HT-29 (cell line): ENCODE results near the gene LRP1. TPM values are rescaled to one million over a fixed set of nuclear protein-coding genes. Genes with fewer than 3 reads are reported as not detected.

Experiments
- DNase-seq: peaks from one replicate; pipeline ENCODE4 v3.0.0-alpha.2; 2015; ENCODE audit warnings: low spot score
- total RNA-seq: library from RNA; depleted of rRNA; stranded (reverse); fragments of >200 nt; shearing (Covaris generic); gene quantifications from 2 replicates; pipeline ENCODE4 v1.2.3, GENCODE V29; 2014

Gene LRP1
- total RNA-seq, 1 experiment from 2014 or later = 25.2 TPM

DNA sequence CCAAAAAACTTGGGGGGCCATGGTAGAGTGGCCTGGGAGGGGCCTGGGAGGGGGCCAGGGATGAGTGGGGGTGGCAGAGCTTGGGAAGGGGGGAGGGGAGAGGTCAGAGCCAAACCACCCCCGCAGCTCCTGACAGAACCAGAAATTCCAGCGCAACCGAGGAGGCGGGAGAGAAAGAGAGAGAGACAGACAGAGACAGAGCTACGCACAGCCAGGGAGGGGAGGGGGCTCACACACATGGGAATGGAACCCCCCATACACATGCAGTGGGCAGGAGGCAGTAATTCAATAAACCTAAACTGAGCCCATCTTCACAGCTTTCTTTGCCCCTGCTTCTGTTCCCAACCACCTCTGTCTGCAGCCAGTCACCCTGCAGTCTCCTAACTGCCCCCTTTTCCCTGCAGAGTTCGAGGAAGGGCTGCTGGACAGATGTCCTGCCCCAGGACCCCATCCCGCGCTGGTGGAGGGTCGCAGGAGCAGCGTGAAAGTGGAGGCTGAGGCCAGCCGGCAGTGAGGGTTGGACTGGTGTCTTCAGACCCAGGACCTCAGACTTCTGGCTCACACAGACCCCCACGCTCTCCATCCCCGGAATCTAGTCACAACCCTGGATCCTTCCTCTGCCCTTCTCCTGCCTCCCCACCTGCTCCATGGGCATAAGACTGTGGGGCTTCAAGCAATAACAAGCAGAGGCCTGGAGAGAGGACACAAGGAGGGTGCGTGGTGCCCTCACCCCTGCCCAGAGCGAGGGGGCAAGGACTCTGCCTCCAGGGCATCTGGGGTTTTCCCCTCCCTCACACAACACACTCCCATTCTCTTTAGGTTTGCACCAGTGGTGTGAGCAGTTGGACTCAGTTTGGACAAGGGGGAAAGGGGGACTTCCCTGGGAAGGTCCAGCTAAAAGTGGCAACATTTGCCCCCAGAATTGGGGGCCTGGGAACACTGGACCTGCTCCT is 33.8 kb upstream of the LRP1 start:
- no peak for DNase-seq

DNA sequence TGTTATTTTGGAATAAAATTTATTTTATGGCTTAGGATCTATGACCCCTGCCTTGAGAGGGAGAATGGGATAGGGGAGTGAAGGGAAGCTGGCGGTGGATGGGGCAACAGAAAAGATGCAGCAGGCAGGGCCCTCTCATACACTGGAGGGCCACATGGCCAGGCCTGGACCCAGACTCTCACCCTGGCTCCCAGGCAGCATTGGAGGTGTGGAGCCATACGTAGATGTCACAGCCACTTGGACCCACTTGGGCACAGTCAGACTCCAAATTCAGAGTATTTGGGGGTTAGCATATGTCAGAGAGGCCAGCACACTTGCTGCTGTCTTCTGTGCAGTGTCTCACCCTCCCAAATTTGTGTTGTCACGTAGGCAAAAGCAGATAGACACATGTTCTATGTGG is 32.8 kb upstream of the LRP1 start:
- DNase-seq = no peak

DNA sequence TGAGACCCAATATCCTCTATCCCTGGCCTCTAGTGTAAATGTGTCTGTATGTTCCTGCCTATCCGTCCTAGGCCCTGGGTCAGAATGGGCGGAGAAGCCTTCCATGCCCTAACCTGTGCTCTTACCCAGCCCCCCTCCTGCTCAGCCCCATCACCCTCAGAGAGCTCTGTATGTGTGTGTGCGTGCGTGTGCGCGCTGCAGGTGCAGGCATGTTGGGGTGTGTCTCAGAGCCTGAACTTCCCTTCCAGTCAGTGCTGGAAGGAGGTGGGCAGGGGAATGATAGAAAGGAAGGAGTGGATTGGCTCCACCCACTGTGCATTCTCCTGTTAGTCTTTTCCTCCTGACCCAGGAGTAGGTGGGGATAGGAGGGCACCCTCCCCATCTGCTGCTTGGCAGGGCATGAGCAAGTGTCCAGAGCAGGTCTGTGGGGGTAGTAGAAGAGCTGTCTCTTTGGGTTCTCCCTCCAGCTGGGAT is 32.1 kb upstream of the LRP1 start:
- DNase-seq = peak; percentile 48

DNA sequence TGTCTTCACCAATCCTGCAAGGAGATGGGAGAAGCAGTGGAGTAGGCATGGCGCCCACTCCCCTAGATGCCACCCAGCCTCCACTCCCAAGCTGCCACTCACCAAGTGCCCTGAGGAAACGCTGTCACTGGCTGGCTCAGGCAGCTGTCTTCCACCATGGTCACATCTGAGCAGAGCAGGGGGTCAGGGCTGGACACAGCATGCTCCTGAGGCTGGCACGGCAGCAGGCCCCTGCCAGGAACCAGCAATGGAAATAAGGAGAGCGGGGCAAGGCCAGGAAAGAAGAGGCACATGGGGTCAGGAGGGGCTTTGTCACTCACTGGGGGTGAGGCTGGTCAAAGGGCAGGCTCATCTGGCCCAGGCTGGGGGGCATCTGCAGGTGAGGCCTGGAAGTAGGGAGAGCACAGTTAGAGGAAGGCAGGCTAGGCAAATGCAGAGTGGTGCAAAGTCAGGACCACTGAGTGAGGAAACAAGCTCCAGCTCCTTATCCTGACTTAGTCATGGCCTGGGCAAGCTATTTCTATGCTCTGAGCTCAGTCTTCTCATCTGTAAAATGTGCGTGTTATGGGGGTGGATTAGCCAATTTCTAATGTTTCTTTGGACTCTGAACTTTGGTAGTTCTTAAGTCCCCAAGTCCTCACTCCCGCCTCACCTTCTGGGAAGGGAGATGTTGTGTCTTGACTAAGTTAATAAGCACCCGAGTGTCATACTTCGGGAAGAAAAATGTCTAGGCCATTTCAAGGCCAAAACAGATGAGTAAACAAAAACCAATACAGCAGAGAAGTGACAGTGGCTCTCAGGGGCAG is 31.3 kb upstream of the LRP1 start:
- DNase-seq = no peak

DNA sequence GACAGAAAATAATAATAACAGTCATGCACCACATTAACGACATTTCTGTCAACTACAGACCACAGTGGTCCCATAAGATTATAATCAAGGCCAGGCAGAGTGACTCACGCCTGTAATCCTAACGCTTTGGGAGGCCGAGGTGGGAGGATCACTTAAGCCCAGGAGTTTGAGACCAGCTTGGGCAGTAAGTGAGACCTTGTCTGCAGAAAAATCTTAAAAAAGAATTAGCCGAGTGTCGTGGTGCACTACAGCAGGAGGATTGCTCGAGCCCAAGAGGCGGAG is 30.8 kb upstream of the LRP1 start:
- DNase-seq = no peak

DNA sequence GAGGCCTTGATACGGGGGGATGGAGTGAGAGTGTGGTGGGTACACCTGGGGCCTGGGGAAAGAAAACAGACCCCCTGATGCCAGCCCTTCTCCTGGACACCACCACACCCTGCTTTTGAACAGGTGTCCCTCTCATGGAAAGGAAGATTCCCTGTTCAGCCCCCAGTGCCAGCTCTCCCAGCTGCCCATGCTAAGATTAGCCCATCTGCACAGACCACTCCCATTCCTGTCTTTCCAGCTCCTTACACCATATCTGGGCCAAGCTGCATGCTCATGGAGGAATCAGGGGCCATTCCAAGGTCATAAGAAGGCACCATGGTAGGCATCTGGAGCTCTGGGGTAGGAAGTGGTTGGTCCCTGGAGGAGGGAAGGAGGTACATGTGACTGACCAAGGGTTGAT is 29.7 kb upstream of the LRP1 start:
- no peak for DNase-seq

DNA sequence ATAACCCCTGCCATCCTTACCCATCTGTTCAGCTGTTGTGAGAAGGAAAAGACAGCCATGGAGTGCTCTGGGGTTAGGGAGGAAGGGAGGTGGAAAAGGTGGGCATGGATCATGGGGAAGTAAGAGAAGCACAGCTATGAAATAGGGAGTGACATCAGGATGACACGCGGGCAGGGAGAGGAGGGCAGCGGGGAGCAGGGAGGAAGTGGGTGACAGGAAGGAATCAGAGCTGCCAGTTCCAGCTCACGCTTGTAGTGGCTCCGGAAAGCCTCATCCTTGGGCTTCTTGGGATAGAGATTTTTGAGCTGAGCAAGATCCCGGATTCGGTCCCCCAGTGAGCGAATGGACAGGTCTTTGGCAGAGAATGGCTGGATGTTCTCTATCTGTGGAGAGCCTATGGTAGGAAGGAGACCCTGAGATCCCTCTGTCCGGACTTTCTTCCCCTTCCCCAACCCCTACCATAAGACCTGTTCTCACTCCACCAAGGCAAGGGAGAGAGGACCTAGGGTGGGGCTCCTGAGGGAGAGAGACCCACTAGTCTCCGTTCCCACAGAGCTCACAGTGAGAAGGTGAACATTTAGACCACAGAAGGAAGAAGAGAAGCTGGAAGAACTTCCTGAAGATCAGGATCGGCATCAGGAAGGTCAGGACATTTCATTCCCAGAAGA is 29.1 kb upstream of the LRP1 start:
- DNase-seq = no peak

DNA sequence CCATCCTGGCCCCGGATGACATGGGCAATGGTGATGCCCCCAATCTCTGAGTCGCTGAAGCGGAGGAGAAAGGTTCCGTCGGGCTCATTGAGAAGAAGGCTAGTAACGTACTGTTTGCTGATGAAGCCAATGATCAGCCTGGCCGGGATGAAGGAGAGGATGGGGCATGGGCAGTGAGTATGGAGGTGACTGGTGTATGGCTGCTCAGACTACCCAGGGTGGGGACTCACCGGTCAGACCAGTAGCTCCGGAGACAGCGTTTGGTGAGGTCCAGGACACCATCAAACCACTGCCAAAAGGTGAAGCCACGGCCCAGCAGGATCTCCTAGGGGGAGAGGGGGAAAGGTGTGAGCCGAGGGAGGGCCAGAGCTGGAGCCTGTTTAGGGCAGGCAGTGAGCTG is 28.5 kb upstream of the LRP1 start:
- DNase-seq = no peak

DNA sequence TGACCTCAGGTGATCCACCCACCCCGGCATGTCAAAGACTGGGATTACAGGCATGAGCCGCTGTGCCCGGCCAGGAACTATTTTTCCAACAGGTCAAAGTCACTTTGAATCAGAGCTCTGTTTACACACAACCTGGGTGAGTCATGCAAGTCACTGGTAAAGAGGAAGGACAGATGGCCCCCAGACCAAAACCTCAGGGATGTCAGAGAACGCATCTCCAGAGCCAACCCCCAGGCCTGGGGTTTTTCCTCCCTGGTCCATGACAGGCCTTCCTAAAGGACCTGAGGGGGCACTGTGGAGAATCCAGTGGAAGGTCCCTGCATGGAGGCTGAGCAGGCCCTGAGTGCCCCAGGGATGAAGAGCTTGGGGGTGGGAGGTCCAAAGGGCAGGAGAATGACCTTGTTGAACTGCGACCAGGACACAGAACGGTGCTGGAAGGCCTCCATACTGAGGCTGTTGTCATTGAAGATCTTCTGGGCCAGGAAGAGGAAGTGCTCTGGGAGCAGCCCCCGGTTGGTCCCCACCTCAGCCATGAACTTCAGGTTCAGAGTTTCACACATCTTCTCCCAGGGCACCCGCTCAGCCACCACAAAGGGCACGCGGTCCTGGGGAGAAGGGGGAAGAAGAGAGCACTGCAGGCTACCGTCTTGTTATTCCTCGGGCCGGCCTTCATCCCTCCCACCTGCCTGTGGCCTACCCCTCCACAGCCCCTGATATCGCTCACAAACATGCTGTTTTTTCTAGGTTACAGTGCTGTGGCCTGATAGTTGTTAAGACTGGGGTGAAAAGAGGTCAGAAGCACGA is 26.2 kb upstream of the LRP1 start:
- DNase-seq = peak; percentile 72

DNA sequence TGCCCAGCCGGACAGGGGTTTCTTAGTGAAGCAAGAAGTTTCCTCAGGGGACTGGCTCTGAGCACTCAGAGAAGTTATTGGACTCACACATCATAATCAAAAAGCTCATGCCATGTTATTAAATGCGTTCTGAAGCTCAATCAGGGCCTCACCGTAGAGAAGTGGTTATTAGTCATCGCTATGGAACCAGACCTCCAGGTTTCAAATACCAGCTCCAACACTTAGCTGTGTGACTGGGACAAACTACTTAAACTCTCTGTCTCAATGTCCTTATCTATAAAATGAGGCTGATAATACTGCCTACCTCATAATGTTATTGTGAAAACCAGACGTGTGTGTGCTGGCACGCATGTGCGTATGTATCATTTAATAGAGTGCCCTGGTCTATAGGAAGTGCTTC is 24.4 kb upstream of the LRP1 start:
- DNase-seq = no peak

DNA sequence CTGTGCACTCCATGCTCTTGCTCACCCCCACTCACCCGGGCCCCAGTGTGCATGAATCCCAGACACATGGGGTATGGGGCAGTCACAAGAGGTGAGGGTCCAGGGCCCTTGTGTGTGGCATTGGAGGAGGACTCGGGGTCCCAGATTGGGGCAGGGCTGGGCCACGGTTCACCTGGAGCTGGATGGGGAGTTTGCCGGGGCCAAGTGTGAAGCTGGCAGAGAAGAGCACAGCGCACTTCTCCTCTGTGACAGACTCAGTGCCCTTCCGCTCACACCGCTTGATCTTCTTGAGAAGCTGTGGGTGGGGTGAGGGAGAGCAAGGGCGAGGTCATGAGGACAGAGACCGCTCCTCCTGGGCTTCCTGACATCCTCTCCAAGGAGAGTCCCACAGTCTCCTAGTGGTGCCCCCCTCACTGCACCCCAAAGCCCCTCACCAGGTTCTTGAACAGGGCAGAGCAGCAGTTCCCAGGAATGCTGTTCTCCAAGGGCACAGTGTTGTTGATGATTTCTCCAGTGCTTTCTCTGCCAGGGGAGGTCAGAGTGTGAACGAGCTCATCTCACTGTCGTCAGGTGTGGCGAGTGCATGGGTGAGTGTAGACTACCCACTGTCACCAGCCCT is 23.9 kb upstream of the LRP1 start:
- no peak for DNase-seq

DNA sequence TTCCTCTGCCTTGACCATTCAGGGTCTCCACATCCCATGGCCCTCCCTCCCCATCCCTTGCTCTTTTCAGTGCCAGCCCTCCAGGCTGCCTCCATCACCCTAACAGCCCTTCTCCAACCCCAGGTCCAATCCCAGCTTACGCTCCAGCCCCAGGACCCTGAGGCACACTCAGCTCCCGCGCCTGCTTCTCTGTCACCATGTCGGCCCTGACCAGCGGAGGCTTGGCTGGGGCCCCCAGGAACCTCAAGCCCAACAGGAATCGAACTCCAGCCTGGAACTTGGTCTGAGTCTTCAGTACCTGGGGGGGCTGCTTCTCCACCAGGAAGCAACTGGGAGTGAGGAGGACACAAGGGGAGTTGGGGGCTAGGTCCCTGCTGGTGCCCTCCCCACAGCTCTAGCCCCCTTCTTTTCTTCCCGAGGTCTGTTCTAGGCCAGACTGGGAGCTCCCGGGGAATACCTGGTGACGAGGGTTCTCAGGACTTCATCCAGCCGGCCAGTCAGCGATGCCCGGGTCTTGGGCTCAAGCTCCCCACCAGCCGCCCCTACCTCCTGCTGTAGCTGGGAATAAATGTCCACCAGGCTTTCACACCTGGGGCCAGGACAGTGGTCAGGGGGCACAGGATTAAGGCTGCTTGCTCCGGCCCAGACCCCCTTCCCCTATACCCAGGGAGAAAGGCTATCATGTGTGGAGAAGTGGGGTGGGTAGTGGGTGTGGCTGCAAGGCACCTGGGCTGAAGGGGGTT is 23.1 kb upstream of the LRP1 start:
- DNase-seq = no peak

DNA sequence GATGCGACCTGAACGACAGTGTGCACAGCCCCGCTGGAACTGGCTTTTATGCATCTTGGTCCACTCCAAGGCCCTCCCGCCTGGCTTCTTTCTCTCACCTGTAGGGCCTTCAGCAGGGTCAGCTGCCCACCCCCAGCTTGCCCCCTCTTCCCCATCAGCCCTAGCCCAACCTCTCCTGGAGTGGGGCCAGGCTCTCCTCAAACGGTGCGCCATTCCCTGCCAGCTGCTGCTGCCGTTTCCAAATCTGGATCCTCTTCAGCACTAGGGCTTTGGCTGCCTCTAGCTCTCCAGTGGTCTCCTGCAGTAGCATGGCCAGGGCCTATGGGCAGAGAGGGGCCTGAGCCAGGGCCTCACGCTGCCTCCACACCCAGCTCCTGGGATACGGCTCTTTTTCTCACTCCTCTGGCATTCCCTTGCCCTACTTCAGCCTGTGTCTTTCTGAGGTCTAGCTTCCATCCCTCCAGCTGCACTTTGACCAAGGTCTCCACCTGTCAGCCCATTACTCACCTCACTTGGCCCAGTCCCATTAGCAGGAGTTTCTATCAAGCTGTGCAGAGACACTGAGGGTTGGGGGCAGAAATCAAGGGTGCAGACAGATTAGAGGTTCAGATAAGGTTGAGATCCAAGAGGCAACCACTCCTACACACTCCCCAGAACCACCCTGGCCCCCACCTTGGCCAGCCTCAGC is 22.1 kb upstream of the LRP1 start:
- no peak for DNase-seq

DNA sequence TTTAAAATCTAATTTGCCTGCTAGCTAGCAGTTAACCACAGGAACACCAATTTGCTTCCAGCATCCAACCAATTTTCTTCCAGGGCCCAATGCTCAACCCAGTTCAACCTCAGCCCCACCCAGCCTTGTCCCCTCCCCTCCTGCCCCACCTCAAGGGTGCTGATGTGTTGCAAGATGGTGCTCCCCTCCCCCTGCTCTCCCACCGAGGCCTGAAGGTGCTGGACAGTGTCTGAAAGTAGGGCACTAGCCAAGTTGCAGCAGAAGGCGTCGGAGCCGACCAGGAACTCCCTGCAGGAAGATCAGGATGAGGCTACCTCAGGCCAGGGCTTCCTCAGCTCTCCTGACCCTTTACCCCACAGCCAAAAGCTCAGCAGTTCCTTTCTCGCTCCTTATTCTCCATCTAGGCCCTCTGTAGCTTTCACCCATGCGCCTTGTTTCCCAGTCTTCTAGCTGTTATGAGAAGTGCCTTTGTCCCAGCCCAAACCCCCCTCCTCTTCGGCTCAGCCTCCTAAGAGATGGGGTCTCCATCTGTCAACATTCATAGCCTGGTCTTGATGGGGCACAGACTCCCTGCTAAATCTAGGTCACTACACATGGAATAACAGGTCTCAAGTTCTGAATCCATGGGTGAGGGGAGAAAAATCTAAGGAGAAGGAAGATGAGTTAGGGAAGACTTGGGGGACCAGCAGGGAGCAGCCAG is 20.7 kb upstream of the LRP1 start:
- DNase-seq = no peak

DNA sequence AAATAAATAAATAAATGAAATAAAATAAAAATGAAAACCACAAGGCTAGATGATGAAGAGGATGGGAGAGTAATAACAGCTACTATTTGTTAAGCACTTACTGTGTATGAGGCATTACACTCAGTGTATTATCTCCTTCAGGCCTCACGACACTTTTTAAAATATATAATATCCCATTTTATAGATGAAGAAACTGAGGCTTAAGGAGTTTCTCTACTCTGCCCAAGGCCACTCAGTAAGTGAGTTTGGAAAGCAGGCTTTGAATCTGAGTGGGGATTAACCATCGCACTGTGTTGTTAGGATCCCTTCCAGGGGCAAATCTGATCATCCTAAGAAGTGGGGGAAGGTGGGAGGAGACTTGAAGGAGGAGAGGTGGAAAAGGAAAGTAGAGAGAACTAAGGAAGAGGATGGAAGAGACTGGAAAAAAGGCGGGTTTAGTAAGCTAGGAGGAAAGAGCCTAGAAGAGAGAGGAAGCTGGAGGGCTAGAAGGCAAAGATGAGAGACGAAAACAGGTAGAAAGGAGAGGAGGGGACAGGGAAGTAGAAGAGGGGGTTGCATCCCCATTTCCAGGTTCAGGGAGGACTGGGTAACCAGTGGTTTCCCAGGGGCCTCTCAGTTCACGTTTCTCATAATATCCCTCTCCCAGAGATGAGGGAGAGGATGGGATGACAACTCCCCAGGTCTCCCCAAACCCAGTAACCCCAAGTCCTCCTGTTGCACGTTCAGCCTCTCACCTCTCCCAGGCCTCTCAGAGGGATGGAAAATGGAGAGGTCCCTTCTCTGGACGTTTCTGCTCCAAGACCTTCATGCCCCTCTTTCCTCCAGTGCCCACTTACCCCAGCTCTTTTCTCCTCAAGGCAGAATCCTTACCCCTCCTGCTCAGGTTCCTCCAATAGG is 18.8 kb upstream of the LRP1 start:
- no peak for DNase-seq

DNA sequence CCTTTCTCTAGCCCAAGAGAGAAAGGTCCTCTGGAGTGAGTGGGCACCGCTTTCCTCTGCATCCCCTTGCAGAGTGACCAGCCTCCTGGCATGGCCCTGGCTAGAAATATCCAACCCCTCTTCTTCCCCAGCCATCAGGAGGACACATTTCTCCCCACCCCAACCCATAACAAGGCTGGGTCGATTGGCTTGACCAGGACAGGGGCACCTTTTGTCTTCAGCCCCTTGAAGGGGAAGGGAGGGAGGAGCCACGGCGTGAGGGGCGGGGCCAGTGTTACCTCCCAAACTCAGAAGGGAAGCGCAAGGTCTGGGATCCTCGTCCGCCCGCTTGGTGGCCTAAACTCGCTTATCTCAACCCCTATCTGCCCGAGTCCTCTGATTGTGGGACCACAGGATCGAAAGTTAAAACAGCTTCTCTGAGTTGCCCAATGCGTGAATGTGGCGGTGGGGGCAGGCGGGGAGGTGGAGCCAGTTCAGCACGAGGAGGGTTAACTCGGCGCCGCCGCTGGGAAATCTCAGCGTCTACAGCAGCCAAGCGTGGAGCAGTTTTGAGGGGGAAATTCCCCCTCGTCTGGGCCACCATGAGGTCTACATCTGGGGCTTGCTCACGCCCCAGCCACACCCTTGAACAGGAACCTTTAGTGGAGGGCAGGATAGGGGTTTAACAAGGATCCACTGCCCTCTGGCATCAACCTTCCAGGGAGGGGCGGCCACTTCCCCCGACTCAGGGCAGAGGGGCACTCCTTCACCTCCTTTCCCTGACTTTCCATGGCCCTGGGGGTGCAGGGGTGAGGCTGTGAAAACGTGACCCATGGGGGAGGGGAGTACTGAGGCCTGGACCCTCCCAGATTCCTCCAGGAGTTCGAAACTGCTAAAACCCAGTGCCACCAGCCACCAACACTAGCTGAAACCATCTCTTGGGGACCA is 17.9 kb upstream of the LRP1 start:
- peak; percentile 59 for DNase-seq
